SU-DHL-6 (cell line): ENCODE measurements around the gene NKAIN4.

Experiments
- H2AFZ ChIP-seq: fragments of 200-600 bp; sonication (generic); 2 replicates; pipeline ENCODE4 v1.6.1; 2014; ENCODE audit warnings: low read depth, mild to moderate bottlenecking, moderate library complexity, mixed read lengths, antibody characterized with exemption, low read length; ENCODE audit not compliant: severe bottlenecking
- H3F3A ChIP-seq: fragments of 200-600 bp; shearing (Covaris generic); 2 replicates; pipeline ENCODE4 v1.6.0; 2016; ENCODE audit warnings: antibody characterized with exemption, mild to moderate bottlenecking; ENCODE audit not compliant: insufficient read depth
- H3K27ac ChIP-seq: fragments of 200-600 bp; sonication (generic); 2 replicates; pipeline ENCODE4 v1.5.1; 2016; ENCODE audit warnings: low read depth, mild to moderate bottlenecking, low read length, moderate library complexity, mixed read lengths
- H3K27me3 ChIP-seq: fragments of 200-600 bp; sonication (generic), shearing (Covaris generic); 2 replicates; pipeline ENCODE4 v1.6.0; 2014; ENCODE audit warnings: mild to moderate bottlenecking, low read length
- H3K36me3 ChIP-seq: fragments of 200-600 bp; sonication (generic); 2 replicates; pipeline ENCODE4 v1.6.1; 2014; ENCODE audit warnings: mild to moderate bottlenecking, low read length, mixed read lengths
- H3K4me2 ChIP-seq: fragments of 300-600, 200-600 bp; shearing (Covaris generic), sonication (generic); 2 replicates; pipeline ENCODE4 v1.6.0; 2014; ENCODE audit warnings: low read length, low read depth, mild to moderate bottlenecking; ENCODE audit not compliant: poor library complexity, severe bottlenecking
- H3K4me3 ChIP-seq: fragments of 200-600 bp; sonication (generic); 2 replicates; pipeline ENCODE4 v1.5.1; 2014; ENCODE audit warnings: antibody characterized with exemption, low read length, mild to moderate bottlenecking, mixed read lengths; ENCODE audit not compliant: insufficient read depth, poor library complexity, severe bottlenecking
- H3K79me2 ChIP-seq: fragments of 200-600 bp; sonication (generic); 2 replicates; pipeline ENCODE4 v1.6.1; 2014; ENCODE audit warnings: mild to moderate bottlenecking, low read length, moderate library complexity; ENCODE audit not compliant: insufficient read depth
- H3K9ac ChIP-seq: fragments of 200-600 bp; sonication (generic); 2 replicates; pipeline ENCODE4 v1.7.0; 2014; ENCODE audit warnings: mild to moderate bottlenecking, low read length
- H3K9me2 ChIP-seq: fragments of 200-600 bp; sonication (generic); replicated peaks from 2 replicates; pipeline ENCODE4 v1.6.1; 2014; ENCODE audit warnings: low read length; ENCODE audit not compliant: insufficient read depth
- H3K9me3 ChIP-seq: fragments of 200-600 bp; sonication (generic); 2 replicates; pipeline ENCODE4 v1.6.1; 2014; ENCODE audit warnings: low read length, mixed read lengths; ENCODE audit not compliant: insufficient read depth
- H4K20me1 ChIP-seq: fragments of 200-600 bp; sonication (generic); 2 replicates; pipeline ENCODE4 v1.6.1; 2014; ENCODE audit warnings: low read depth, mild to moderate bottlenecking, antibody characterized with exemption, low read length, moderate library complexity, mixed read lengths
- EZH2phosphoT487 ChIP-seq: fragments of 200-600 bp; sonication (generic), shearing (Covaris generic); conservative IDR thresholded peaks from 2 replicates; pipeline ENCODE4 v1.6.1; 2018; ENCODE audit warnings: mild to moderate bottlenecking, antibody characterized with exemption, low read length, moderate library complexity, mixed read lengths
- TF ChIP-seq, protein P1 (sequence below): fragments of 200-600 bp; sonication (generic); IDR thresholded peaks from one replicate; pipeline ENCODE4 v1.5.1; 2017; ENCODE audit warnings: antibody characterized with exemption, mild to moderate bottlenecking, low read length, moderate library complexity; ENCODE audit not compliant: insufficient read depth, poor library complexity, severe bottlenecking

NKAIN4 gene

DNA sequence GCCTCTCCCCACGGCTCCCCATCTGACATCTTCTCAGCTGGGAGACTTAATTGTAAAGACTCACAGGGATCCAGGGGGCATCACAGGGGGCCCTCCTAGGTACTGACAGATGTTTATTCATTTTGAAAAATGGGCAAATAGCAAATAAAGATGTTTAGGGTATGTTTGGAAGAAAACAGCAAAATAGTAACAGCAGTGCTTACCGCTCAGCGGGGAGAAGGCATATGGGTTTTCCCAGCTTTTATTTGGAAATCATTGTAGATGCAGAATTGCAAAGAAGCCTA, 21.3 kb downstream of the NKAIN4 start:
- Histone ChIP-seq H2AFZ (no peak overlapping the region), H3F3A (no peaks in the 10 kb centered on the region), H4K20me1 (no peaks in the 10 kb centered on the region), H3K27me3 (no peaks in the 10 kb centered on the region), H3K4me2 (no peak overlapping the region), H3K4me3 (no peak overlapping the region), H3K9me2 (no peaks in the 10 kb centered on the region), H3K27ac (no peak overlapping the region), H3K9me3 (no peaks in the 10 kb centered on the region), H3K36me3 (no peaks in the 10 kb centered on the region), H3K79me2 (no peaks in the 10 kb centered on the region), H3K9ac (no peak overlapping the region)
- TF ChIP-seq EZH2phosphoT487 = no peak
- TF ChIP-seq, protein P1, sequence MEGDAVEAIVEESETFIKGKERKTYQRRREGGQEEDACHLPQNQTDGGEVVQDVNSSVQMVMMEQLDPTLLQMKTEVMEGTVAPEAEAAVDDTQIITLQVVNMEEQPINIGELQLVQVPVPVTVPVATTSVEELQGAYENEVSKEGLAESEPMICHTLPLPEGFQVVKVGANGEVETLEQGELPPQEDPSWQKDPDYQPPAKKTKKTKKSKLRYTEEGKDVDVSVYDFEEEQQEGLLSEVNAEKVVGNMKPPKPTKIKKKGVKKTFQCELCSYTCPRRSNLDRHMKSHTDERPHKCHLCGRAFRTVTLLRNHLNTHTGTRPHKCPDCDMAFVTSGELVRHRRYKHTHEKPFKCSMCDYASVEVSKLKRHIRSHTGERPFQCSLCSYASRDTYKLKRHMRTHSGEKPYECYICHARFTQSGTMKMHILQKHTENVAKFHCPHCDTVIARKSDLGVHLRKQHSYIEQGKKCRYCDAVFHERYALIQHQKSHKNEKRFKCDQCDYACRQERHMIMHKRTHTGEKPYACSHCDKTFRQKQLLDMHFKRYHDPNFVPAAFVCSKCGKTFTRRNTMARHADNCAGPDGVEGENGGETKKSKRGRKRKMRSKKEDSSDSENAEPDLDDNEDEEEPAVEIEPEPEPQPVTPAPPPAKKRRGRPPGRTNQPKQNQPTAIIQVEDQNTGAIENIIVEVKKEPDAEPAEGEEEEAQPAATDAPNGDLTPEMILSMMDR = no peak

DNA sequence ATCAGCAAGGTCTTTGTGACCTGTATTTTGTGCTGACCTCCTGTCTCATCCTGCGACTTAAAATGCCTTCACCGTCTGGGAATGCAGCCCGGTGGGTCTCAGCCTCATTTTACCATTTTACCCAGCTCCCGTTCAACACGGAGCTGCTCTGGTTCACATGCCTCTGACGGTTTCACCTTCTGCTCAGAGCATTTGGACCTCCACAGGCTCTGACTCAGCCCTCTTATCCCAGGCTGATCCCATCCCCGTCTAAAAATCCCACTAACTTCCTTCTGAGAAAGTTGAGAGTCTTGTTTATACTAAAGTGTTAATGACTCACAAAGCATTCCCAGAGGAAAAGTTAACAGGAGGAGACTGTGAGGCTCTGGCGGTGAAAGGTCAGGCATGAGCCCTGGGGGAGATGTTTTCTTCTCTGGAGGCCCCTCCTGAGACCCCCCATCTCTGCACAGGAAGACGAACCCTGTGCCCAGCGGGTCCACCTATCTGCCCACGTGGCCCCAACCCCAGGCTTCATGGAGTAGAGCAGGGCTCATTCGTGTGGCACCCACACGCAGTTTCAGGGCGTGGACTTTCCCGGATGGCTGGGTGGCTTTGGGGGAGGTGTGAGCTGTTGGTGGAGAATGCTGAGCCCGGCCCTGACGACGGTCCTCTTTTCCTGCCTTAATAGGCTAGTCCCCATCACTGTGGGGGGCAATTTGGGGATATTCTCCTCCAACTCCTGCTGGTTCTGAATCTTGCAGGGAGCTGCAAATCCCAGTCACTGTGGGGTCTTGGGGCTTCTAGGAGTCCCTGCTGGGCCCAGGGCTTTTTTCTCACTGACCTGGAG, 21.8 kb downstream of the NKAIN4 start:
- Histone ChIP-seq H2AFZ (no peak overlapping the region), H3K27ac (no peak overlapping the region), H3K4me3 (no peak overlapping the region), H3F3A (no peaks in the 10 kb centered on the region), H4K20me1 (no peaks in the 10 kb centered on the region), H3K9ac (no peak overlapping the region), H3K4me2 (no peak overlapping the region), H3K36me3 (no peaks in the 10 kb centered on the region), H3K9me2 (no peaks in the 10 kb centered on the region), H3K27me3 (no peaks in the 10 kb centered on the region), H3K9me3 (no peaks in the 10 kb centered on the region), H3K79me2 (no peaks in the 10 kb centered on the region)
- TF ChIP-seq, protein P1 = no peak
- no peak for TF ChIP-seq EZH2phosphoT487

DNA sequence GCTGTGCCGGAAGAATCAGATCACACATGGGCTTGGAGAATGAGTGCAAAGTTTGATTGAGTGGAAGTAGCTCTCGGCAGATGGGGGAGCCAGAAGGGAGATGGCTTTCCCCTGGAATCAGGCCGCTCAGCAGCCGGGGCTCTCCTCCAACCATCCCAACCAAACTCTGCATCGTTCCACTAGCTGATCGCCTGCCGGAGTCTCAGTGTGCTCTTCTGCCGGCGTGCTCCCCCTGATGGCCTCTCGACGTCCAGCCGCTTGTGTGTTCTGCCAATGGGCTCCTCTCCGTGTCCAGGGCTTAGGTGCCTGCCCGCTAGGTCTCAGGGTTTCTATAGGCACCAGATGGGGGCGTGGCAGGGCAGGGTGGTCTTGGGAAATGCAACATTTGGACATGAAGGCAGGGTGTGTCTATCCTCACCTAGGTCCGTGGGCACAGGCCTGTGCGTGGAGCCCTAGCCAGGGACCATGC, 23.4 kb downstream of the NKAIN4 start:
- Histone ChIP-seq H4K20me1 (no peaks in the 10 kb centered on the region), H3K36me3 (no peaks in the 10 kb centered on the region), H3K9ac (no peak overlapping the region), H3K4me2 (no peak overlapping the region), H2AFZ (no peak overlapping the region), H3K79me2 (no peaks in the 10 kb centered on the region), H3K27me3 (no peaks in the 10 kb centered on the region), H3K27ac (no peak overlapping the region), H3K9me2 (no peaks in the 10 kb centered on the region), H3K9me3 (no peaks in the 10 kb centered on the region), H3K4me3 (no peak overlapping the region), H3F3A (no peaks in the 10 kb centered on the region)
- no peak for TF ChIP-seq EZH2phosphoT487

DNA sequence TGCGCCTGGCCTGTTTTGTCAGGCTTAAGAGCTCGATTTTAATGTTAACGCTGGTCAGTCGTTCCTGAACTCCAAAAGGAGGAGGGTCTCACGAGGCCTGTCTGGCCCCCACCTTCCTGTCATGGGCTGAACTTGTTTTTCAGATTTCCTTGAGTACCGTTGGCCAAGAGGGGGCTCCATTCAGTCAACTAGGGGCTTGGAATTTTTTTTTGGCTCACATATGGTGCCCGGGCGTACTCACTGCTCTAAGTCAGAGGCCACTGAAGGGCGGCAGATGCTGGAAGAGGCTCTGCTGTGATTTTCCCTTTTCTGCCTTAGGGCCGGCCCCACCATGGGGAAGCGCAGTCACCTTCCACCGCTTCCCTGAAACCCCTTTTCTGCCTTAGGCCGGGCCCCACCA, 25.5 kb downstream of the NKAIN4 start:
- TF ChIP-seq EZH2phosphoT487 = no peak
- TF ChIP-seq, protein P1 = no peak
- H3F3A ChIP-seq = no peaks in the 10 kb centered on the region
- H3K4me3 ChIP-seq = no peak overlapping the region
- H3K4me2 ChIP-seq = no peak overlapping the region
- no peaks in the 10 kb centered on the region for H3K79me2 ChIP-seq
- H3K9me2 ChIP-seq = no peaks in the 10 kb centered on the region
- no peak overlapping the region for H2AFZ ChIP-seq
- no peaks in the 10 kb centered on the region for H4K20me1 ChIP-seq
- H3K36me3 ChIP-seq = no peaks in the 10 kb centered on the region
- H3K9me3 ChIP-seq = no peaks in the 10 kb centered on the region
- H3K27me3 ChIP-seq = no peaks in the 10 kb centered on the region
- no peak overlapping the region for H3K27ac ChIP-seq
- no peak overlapping the region for H3K9ac ChIP-seq
